HG03354 (cell line): Measurements from ENCODE around the gene FXYD7.

Source experiments
- ATAC-seq: cut with Tn5 transposase; IDR thresholded peaks from one replicate; pipeline ENCODE4 v1.9.1; 2021; ENCODE audit warnings: mild to moderate bottlenecking; ENCODE audit not compliant: unreplicated experiment, poor library complexity, severe bottlenecking

Gene FXYD7

DNA sequence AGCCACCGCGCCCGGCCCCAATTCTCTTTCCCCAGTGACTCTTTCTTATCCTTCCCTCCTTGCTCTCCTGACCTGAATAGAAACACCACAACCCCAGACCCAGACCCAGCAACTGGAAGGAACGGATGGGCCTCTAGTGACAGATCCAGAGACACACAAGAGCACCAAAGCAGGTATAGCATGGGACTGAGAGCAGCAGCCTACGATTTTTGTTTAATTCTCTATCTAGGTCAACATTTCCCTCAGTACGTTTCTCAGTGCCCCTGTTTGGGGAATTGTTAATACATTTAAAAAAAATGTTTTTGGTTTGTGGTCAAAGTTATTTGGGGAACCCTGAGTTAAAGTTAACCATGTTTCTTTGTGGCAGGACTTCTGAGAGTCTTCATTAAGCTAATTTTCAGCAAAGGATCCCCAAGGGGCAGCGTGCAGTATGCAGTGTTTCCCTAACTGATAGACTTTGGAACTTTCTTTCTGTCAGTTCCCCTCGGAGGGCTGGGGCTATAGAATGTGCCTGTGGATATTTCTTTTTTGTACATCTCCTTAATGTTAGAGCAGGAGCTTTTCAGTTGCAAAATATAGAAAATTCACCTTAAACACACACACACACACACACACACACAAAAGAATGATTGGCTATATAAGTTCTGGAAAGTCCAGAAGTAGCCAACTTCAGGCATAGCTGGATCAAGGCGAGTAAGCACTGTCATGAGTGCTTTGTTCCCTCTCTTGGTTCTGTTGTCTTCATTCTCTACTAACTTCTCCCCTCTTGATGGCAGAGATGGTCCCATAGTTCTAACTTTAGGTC lies 17.8 kb downstream of the FXYD7 start:
- ATAC-seq, result no peak

DNA sequence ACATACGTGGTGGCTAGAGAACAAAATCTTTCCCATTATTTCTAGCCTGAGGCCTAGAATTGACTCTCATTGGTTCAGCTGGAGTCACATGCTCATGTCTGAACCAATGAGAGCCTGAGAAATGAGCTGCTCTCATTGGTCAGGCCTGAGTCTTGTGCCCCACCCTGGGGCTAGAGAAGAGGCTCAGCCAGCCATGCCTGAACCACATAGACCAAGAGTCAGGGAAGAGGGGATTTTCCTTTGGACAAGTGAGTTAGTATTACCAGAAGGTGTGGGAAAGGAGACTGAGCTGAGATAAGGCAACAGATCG lies 18.3 kb downstream of the FXYD7 start:
- no peak for ATAC-seq

DNA sequence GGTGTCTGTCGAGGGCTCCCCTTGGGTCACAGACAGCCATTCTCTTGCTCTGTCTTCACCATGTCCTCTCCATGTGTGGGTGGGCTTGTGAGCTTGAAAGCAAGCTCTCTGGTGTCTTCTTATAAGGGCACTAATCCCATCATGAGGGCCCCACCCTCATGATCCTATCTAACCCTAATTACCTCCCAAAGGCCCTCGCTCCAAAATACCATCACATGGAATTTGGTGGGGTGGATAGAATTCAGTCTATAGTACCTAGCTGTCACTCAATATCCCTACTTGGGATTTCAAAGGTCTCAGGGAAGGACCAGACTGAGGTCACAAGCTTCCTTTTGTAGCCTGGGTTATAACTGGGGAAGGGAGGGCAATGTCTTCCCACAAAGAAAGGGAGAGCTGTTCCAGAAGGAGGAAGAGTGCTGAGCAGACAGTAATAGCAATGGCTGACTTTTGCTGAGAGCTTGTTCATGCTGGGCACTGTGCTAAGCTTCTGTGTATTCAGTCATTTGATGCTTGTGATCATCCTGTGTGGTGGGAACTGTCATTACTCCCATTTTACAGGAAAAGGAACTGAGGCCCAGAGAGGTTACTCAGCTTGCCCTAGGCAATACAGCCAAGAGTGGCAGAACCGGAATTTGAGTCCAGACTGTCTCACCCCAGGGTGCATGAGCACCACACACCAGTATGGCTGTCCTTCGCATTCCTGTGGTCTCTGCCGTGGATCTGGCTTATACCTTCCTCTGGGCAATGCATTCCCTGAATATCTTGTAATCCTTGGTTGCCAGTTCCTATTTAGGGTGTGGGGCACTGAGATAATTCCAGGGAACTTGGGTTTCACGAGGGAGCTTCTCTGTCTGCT lies 19.6 kb downstream of the FXYD7 start:
- ATAC-seq, result no peak

DNA sequence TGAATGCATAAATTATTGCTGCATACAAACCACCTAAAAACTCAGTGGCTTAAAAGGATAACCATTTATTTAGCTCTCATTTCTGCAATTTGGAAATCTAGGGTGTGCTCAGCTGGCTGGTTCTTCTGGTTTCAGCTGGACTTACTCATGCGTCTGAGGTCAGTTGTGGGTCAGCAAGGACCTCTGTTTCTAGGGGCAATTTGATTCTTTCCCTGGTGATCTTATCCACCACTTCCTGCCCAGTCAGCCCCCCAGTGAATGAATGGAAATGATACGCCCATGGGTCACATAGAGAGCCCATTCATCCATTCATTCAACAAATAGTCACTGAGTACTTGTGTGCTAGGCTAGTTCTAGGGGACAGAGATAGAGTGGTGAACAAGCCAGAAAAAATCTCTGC lies 21.4 kb downstream of the FXYD7 start:
- ATAC-seq, result no peak

DNA sequence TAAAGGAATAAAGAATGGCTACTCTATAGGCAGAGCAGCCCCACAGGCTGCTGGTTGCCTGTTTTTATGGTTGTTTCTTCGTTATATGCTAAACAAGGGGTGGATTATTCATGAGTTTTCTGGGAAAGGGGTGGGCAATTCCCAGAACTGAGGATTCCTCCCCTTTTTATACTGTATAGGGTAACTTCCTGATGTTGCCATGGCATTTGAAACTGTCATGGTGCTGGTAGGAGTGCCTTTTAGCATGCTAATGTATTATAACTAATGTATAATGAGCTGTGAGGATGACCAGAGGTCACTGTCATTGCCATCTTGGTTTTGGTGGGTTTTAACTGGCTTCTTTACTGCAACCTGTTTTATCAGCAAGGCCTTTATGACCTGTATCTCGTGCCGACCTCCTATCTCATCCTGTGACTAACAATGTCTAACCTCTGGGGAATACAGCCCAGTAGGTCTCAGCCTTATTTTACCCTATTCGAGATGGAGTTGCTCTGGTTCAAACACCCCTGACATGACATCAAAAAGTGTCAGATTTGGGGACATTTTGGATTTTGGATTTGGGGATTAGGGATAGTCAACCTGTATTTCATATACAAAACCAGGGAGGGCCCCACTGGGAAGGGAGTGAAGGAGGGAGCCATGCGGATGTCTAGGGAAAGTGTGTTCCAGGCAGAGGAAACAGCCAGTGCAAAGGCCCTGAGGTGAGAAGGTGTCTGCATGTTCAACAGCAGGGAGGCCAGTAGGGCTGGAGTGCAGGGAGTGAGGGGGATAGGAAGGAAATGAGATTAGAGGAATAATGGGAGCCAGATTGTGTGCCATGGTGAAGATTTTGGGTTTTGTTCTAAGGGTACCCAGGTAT lies 22.4 kb downstream of the FXYD7 start:
- ATAC-seq, result no peak

DNA sequence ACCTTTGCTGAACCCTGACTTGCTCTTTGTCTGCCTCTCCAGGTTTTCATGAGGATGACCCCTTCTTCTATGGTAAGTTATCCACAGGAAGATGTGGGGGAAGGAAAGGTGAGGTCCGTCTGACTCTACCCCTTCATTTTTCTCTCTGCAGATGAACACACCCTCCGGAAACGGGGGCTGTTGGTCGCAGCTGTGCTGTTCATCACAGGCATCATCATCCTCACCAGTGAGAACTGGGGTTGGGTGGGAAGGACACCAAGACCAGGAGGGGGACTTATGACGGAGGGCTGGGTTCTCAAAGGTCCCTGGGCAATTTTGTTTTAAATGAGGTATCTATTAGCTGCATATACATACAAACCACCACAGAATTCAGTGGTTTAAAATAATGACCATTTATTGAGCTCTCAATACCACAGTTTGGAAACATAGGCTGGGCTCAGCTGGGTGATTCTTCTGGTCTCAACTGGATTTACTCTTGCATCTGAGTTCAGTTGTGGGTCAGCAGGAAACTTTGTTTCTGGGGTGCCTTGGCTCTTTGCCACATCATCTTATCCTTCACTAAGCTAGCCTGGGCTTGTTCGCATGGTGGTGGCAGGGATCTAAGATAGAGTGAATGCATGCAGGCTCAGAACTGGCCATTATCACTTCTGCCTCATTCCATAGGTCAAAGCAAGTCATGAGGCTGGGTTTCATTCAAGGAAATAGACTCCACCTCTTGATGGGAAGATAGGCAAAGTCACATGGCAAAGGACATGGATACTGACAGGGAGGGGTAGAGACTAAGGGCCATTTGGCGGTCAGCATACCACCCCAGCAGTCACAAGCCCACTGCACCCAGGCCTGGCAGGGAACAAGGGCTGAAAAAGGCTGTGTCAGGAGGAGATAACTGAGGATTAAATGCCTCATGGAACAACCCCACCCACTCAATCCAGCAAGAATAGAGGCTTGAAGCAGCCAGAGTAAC lies 23.3 kb downstream of the FXYD7 start:
- ATAC-seq, result no peak

DNA sequence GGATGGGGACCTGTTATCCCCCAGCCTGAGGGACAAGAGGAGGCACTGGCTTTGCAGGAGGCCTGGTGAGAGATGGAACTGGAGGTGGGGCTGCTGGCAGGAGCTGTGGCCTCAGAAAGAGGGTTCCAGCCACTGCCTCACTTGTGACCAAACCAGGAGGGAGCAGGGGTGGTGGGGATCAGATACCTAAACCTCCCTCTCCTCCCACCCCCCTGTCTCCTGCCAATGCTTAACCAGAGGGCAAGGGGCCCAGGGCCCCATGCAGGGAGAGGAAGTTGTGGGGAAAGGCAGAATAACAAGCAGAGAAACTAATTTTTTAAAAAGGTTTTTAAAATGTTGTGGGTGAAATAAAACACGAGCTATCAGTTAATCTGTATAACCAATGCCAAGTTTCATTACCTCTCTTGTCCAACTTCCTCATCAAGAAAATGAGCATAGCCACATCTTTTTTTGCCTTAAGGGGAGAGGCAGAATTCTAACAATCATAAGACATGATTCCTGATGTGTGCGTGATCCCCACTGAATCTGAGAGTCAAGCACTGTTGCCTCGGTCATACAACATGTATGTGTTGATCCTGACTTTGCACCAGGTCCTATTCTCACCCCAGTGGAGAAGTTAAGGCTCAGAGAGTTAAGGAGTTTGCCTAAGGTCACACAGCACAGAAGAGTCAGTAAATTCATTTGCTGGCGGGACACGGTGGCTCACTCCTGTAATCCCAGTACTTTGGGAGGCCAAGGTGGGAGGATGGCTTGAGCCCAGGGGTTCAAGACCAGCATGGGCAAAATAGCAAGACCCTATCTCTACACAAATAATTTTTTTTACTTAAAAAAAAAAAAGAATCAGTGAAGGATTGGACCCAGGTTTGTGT lies 24.4 kb downstream of the FXYD7 start:
- no peak for ATAC-seq

DNA sequence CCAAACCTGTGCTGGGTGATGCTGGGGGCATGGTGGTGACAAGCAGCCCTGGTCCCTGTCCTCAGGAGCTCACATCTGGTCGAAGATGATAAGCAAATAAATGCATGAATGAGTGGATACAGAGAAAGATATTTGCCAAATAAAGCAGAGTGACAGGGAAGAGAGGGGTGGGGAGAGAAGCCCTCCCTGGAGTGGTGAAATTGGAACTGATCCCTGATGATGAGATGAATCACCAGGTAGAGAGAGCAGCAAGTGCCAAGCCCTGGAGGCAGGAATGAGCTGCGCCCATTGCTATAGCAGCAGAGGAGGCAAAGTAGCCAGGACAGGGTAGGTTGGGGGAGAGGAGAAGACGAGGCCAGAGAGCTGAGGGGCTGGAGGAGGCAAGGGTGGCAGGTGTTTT lies 25.1 kb downstream of the FXYD7 start:
- ATAC-seq, result no peak

DNA sequence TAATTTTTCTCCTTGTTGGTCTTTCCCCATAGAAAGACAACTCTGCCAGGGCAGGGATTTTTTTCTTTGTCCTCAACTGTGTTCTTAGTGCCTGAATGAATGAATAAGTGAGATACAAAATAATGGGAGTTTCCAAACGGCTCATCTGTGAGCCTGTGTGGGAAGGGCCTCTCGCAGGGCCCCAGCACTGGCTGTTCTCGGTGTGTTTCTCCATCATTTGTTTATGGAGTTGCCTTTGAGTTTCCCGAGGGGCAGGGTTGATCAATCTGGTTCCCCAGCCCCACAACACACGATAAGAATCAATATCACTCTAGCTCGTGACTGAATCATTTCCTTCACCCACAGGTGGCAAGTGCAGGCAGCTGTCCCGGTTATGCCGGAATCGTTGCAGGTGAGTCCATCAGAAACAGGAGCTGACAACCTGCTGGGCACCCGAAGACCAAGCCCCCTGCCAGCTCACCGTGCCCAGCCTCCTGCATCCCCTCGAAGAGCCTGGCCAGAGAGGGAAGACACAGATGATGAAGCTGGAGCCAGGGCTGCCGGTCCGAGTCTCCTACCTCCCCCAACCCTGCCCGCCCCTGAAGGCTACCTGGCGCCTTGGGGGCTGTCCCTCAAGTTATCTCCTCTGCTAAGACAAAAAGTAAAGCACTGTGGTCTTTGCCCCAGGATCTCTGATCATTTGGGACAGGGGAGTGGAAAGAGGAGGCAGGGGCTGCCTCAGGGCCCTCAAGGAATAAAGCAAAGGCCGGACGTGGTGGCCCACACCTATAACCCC lies 26.4 kb downstream of the FXYD7 start:
- no peak for ATAC-seq

DNA sequence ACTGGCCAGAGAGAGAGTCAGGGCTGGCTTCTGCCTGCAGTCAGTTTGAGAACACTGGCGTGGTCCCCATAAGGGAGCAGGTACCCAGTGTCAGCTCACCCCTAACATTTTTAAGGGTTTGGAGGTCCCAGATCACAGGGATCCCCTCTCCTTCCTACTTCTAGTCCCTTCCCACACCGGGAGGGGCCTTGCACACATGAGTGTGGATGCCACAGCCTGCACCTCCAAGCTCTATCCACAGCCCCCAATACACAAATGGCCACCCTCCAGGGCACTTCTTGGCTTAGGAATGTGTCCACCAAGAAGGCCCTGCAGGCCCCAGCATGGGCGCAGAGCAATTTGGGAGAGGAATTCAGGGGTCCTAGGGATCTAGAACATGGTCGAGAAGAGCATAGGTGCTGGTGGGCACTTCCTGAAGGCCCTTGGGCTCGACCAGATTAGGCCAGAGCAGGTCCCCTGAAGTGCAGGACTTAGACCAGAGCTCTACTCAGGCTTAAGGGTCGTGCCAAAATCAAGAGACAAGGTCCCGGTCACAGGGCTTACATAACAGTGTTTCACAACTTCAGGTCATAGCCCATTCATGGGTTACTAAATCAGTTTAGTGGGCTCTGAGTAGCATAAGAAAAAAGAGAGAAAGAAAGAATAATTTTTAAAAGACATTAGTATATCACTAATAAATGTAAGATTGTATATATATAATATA lies 27.5 kb downstream of the FXYD7 start:
- ATAC-seq, result no peak

DNA sequence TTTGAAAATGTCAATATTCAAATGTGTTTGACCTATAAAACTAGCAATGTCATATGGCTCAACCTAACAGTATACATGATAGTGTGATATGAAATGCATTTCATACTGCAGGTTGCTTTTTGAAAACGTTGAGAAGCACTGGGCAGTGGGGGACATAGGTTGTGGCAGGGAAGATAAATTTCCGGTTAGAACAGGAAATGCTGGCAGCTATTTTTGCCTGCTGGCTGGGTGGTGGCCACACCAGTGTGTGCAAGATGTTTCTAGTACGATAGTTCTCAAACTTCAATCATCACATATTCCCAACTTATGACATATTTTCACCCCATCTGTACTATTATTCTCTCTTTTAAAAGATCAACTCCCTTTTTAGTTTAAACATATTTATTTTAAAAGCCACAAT lies 28.7 kb downstream of the FXYD7 start:
- ATAC-seq, result no peak

DNA sequence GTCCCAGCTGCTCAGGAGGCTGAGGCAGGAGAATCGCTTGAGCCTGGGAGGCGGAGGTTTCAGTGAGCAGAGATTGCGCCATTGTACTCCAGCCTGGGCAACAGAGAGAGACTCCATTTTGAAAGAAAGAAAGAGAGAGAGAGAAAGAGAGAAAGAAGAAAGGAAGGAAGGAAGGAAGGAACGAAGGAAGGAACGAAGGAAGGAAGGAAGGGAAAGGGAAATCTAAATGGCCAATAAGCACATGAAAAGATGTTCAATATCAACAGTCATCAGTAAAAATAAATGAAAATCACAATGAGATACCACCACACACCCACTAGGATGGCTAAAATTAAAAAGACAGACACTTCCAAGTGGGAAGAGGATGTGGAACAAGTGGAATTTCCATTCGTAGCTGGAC lies 31.2 kb downstream of the FXYD7 start:
- no peak for ATAC-seq

DNA sequence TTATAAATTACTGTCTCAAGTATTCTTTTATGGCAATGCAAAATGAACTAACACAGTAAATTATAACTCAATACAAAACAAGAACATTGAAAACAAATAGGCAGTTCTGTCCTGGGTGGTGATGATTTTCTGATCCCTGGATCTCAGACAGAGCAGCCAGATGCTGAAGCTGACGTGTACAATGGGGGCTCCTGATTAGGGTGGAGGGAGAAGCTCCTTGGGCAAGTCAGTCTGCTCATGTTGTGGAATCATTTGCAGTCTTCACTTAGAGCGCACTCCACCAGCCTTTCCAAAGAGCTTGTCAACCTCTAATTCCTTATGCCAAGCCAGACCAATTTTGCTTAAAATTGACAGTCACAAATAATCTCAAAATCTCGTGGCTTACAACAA lies 33.1 kb downstream of the FXYD7 start:
- ATAC-seq, result no peak

DNA sequence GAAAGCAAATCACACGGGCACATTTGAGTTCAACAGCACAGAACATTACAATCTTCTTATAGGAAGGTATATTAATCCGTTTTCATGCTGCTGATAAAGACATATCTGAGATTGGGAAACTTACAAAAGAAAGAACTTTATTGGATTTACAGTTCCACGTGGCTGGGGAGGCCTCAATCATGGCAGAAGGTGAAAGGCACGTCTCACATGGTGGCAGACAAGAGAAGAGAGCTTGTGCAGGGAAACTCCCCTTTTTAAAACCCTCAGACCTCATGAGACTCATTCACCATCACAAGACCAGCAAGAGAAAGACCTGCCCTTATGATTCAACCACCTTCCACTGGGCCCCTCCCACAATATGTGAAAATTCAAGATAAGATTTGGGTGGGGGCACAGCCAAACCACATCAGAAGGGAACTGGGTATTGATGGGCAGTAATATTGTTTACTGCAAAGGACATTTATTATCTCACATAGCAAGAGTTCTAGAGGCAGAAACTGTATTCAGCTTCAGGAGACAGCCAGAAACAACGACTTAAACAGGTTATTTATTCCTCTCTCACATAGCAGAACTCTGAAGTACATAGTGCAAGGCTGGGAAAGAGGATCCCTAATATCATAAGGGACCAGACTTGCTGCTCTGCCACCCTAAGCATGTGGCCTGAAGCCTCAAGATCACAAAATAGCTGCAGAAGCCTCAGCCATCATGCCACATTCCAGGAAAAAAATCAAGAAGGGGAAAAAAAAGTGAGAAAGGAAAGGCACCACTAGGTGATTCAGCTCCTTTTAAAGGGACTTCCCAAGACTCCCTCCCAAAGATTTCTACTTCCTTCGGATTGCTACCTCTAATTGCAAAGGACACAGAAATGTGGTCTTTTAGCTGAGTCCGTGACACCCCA lies 34.6 kb downstream of the FXYD7 start:
- no peak for ATAC-seq

DNA sequence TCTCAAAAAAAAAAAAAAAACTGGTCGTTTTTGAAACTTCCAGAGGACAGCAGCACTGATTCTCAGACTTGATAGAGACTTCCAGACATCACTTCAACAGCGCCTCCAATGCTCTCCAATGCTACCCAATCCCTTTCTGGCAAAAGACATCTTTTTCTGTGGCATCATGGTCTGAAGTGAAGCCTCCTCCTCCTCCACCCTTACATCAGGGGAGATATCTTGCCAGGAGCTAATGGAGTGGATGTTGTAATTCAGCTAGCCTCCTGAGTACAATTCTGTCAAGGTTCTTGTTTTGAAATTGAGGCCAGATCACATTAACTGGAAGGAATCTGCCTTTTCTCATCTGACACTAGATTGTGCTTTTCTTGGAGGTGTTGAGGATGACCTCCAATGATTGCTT lies 35.6 kb downstream of the FXYD7 start:
- ATAC-seq, result no peak

DNA sequence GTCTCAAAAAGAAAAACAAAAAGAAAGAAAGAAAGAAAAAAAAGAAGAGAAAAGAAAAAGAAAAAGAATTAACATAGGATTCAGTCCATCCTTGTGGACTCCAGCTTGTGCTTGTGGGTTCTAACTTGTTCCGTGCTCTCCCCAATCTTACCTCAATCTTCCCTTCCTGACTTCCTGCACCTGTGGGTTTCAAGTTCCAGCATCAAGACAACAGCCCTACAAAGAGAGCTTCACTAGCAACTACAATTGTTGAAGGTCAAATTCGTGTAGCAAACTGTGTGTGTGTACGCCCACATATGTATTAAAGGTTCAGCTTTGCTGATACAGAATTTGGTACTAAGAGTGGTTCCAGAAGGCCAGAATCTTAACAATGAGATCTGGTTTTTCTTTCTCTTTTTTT lies 36.8 kb downstream of the FXYD7 start:
- no peak for ATAC-seq
